GM21381 (cell line): ENCODE data around the gene SLC1A7.

Experiments used
- ATAC-seq: cut with Tn5 transposase; IDR thresholded peaks from one replicate; pipeline ENCODE4 v1.9.1; 2021; ENCODE audit warnings: mild to moderate bottlenecking, moderate library complexity; ENCODE audit not compliant: unreplicated experiment

SLC1A7 gene

DNA sequence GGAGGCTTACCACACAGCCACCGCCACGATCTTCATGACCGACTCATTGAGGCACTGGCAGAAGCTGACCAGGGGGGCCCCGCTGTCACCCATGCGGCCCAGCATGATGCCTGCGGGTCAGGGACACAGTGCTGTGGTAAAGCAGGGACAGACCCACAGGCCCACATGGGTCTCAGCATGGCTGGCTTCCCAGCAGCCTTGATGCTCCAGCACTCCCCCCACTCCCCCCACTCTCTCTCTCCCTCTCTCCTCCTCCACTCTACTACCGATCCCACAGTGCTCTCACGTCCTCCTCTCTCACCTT, 49.0 kb downstream of the SLC1A7 start:
- ATAC-seq = no peak

DNA sequence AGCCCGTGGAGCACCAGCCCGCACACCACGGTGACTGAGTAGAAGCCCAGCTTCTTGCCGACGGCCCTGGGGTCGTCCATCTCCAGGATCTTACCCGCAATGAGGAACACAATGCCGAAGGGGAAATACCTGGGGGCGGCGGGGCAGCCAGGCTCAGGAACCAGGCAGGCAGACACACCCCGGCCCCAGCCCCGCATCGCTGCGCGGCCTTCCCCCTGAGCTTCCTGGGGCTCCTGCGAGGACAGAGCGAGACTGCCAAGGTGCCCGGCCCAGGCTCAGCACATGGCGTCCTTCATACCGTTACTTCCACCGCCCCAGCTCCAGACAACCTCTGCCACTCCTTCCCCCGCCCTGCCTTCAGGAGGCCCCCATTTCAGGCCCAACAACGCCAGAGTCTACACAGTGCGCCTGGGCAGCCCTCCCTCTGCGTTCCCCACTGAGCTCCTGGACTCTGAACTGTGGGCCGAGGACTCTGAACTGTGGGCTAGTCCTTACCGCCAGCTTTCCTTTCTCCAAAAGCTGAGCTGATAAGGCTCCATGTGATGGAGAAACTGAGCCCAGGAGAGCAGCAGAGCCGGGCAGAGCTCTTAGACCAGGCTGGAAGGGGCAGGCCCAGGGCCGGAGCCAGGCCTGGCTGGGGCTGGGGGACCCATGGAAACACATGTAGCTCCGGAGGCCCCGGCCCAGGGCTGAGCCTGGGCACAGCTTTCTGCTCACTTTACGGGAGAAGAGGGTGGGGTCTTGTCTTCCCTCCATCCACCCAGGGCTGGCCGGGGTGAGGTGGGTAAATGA, 49.6 kb downstream of the SLC1A7 start:
- ATAC-seq = no peak

DNA sequence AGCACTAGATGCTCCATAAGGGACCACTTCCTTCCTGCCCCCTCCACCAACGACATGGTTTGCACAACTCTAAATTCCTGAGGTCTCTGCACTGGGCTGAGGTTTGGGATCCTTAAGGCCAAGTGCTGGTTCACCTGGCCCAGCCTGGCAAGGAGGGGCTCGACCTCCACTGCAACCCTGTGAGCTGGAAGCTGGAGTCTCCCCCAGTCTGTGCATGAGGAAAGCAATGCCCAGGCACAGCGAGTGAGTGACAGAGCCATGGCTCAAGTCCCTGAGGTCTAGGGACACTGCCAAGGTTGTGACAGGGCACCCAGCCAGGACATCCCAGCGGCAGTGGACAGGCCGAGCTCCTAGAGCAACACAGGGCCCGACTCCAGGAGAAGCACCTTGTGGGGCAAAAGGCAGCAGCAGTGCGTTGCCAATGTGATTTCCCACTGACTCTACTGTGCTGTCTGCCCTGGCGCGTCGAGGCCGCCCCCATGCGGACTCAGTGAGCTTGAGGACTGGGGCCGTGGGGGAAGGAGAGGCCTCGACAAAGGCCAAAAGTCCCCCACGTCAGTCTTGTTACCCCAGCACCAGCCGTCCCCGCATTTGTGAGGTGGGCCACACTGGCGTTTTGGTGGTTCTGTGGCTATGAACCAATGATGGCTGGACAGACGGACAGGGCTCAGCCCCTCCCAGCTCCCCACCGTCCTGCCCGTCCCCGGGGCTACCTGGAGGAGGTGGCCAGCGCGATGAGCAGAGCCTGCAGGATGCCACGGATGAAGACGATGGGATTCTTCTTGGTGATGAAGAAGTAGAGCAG, 50.4 kb downstream of the SLC1A7 start:
- no peak for ATAC-seq

DNA sequence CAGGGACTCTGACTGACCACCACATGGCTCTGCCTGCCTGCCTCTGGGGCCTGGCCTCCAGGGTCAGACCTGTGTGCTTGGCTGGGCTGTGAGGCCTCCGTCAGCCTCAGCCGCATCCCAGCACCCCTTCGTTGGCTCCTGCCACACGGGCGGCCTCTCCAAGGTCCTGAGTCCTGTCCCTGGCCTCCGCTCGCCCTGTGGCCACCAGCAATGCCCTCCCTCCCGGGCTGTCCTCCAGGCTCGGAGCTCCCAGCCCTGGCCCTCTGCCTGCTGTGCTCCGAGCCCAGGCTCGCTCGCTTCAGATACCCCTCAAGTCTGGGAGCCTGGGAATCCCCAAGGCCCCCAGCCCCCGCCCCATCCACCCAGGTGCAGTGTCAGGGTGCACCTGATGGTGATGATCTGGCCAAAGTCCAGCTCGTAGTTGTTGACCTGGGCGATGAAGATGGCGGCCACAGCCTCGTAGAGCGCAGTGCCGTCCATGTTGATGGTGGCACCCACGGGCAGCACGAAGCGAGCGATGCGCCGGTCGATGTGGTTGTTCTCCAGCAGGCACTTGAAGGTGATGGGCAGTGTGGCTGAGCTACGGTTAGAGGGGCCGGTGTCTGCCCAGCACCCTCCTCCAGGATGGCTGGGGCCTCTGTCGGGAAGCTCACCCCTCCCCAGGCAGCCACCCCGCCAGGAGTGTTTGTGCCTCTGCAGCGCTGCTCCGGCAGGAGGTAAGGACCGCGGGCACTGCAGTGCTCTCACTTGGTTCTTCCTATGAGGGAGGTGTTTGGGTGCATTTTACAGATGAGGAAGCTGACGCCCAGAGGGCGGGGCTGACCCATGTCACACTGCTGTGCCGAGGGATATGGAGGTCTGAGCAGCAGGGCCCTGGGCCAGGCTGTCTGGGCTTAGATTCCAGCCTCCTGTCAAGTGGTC, 52.0 kb downstream of the SLC1A7 start:
- no peak for ATAC-seq

DNA sequence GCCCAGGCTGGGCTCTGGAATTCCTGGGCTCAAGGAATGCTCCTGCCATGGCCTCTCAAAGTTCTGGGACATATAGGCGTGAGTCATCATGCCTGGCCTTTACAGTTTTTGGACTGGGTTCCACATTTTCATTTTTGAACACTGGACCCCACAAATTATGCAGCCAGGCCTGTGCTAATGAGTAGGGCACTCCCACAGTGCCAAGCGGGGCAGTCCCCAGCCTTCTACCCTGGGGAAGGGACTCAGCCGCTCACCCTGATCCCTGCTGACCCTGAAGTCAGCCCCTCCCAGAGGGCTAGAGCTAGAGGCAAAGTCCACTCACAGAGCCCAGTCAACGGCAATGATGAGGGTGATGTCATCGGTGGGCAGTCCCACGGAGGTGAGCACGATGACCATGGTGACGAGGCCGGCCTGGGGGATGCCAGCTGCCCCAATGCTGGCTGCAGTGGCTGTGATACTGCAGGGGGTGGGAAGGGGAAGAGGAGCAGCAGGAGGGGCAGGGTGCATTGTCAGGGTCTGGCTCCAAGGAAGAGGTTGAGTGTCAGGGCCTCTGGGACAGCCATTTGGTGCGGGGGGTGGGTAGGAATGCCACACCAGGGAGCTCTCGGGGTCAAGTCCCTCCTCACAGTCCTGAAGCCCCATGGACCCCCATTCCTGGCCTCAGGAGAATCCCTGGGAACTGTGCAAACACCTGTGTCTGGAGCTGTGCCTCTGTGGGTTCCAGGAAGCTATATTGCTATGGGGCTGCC, 52.8 kb downstream of the SLC1A7 start:
- no peak for ATAC-seq

DNA sequence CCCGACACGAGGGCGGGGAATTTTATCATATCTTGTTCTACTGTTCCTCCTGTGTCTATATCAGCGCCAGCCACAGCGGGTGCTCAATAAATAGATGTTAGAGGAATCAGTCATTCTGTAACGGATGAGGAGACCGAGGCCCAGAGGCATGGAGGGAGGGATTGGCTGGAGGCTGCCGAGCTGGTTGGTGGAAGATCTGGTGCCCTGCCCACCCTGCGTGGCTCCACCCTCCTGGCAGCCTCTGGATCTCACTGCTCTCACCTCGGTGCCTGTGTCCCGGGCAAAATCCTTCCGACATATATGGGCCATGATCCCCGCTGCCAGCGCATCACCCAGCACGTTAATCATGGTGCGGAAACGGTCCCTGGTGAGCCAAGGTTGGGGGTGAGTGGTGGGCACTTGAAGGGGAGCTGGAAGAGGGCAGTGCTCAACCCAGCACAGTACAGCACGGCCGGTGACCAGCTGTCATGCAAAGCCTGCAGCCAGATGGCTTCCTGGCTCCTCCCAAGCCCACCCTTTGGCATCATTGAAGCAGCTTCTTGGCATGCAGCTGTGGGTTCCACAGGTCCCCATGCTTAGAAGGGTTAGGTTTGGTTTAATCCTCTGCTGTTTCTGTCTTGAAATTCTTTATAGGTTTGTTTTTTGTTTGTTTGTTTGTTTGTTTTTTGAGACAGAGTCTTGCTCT, 53.7 kb downstream of the SLC1A7 start:
- ATAC-seq = no peak

DNA sequence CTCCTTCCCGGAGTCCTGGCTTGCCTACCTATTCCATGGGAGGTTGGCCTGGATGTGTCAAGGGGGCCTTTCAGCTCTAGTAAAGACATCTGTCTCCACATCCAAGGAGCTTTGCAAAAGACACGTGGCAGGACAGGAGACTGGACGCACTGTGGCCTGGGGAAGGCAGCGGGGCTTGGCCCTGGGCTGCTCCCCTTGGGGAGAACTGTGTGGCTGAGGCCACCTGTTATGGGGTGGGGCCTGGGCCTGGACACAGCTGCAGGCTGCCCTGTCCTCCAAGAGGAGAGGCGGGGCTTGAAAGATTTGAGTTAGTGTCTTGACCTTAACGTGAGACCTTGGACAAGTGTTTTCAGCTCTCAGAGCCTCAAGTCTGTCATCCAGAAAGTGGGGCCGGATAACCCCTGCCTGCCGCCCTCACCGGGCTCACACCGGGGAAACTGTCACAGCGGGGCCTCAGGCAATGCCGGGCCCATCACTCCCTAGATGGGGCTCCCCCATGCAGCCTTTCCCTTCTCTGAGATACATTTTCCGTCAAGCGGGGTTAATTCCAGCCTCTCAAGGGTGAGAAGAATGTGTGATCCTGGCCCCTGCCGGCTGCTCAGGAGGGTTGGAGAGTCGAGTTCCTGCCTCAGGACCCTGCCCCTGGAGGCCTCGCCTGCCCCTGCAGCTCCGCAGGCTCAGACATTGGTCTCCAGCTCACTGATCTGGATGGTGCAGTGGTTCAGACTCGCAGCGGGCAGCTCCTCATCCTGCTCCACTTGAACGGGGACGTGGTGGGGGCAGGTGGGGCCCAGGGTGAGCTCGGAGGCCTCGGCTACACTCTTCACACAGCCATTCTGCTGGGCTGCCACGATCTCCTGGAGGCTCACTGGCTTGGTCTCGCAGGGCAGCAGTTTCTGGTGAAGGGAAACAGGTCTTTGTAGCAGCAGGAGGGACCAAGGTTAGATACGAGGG, 54.8 kb downstream of the SLC1A7 start:
- no peak for ATAC-seq

DNA sequence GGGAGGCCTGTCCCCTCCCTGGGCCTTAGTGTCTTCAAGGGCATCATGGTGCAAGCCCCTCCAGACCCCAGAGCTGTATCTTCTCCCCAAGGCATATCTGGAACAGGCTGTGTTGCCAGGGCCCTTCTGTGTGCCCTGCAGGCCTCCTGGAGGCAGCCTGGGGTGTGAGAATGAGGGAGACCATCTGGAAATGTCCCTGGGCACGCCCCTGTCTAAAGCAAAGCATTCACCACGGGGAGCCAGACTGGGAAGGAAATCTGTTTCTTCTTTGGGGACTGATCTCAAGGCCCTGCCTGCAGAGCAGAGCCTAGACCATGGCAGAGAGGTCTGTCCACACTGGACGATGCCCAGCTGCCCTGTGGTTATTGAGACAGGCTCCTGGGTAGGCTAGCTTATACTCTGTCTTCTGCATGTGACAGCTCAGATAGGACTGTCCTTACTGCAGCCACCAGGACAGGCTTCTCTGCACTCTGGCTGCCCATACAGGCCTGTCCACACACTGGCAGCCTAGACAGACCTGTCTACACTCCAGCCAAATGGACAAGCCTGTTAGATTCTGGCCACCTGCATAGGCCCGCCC, 55.9 kb downstream of the SLC1A7 start:
- no peak for ATAC-seq

DNA sequence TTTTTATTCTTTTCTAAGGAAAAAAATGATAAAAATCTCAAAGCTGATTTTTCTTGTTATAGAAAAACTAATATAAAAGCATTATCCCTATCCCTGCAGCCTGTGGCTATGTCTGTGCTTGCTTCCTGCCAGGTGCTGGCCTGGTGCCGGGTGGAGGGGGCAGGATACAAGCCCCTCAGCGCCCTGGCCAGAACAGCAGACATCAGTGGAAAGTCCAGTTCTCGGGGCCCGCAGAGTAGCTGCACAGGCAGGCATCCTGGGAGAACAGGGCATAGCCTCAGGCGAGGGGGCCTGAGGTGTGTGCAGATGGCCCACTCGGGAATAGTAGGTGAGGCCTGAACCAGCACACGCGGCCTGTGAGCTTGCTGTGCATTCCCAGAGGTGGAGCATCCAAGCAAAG, 57.0 kb downstream of the SLC1A7 start:
- no peak for ATAC-seq

DNA sequence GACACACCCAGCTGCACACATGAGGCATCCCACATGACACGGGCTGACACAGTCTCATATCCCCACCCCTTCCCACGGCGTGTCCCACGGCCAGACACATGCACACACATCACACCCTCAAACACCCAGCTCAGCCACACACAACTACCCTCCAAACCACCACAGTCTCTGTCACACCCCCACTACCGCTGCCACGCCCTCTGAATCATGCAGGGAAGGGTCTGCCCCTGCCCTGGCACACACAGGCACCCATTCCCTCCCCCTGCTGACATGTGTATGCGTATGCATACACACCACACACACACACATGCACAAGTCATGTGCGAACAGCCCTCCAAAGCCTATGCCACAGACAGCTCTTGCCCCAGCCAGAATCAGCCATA, 57.9 kb downstream of the SLC1A7 start:
- no peak for ATAC-seq

DNA sequence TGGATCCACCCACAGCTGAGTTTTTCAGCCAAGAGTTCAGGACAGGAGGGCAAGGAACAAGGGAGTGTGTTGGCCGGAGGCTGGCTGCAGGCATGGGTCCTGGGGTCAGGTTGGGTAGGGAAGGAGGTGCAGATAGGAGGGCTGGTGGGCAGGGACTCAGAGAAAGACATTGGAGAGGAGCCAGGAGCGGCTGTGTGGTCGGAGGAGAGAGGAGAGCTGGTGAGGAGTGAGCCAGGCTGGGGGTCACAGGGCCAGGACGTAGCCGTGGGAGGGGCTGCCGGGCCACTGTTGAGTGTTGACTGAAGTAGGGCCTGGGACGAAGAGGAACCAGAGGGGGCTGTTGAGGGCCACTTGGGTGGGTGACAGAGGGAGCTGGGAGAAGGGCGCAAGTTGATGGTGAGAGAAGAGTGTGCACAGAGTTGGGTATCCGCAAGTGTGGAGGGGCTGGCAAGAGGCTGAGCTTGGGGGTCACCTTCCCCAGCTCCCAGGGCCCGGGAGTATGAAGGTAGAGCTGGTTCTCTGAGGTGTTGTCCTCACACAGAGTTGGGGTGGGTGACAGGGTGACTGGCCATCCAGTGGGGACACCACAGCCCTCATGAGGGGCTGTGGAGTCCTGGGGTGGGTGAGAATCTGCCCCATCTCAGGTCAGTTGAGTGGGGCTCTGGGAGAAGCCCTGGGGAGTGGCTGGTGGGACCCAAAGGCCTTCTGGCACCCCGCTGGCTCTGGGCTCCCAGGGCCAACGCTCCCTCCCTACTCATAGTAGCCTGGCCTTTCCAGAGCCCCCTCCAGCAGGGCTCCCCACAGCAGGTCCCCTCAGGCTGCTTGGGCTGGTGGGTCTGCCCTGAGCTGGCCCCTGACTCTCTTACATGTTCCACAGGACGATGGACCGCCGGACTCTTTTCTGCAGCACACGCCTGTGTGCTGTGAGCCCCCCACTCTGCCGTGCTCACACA, 58.5 kb downstream of the SLC1A7 start:
- ATAC-seq = no peak

DNA sequence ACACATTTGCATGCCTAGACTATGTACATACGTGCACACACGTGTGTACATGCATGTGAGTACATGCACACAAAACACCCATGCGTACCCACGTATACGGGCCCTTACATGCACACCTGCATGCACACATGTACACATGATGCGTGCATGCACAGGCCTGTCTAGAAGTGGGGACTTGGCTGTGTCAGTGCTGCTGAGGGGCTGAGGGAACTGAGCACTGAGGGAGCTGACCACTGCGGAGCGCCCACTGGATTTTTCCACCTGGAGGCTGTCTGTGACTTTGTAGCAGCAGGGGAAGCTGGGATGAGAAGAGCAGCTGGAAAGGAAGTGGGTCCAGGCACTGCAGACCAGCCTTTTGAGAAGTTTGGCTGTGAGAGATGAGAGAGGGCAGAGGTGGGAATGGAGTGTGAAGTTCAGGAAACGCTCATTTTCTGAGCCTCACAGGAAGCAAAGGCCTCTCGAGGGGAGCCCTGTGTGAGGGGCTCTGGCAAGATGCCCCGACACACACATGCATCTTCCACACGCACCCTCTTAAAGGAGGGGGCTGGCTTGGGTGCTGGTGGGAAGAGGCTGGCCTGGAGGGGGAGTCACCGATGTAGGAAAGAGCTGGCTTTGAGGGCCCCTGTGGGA, 59.5 kb downstream of the SLC1A7 start:
- ATAC-seq = no peak

DNA sequence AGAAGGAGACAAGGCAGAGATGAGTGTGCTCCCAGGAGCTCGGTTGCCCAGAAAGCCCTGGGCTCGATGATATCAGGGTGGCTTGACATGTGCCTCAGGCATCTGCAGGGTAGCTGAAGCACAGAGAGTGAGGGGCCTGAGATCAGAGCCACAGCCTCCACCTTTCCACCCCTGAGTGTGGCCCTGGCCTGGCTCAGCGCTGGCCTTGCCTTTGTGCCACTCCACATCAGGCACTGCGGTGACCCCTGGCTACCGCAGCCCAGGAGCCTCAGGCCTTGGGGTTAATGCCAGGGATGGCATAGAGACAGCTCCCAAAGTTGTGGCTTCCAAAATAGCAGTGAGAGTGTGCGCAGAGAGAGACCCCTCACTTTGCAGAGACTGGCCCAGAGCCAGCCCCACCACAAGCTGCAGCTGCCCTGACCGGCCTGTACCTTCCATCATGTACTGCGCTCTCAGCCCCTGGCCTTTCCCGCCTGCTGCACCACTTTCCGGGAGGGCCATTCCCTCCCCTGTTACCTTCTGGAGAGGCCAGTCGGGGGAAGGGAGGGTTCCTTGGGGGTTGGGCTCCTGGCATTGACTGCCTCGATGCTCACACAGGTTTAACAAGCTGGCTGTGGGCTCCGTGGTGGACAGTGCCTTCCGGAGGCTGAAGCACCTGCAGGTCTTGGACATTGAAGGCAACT, 60.9 kb downstream of the SLC1A7 start:
- no peak for ATAC-seq

DNA sequence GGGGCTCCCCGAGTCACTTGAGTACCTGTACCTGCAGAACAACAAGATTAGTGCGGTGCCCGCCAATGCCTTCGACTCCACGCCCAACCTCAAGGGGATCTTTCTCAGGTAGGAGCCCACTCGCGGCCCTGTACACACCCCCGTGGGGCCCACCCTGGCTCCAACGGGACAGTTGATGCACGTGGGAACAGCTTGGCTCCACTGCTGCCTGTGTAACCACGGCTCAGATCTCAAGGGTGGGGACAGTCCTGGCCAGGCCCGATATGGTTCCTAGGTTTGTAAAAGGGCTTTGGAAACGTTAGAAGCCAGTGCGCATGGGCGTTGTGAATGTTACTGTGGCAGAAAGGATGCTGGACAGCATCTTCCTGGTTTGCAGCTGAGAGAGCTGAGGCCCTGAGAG, 61.7 kb downstream of the SLC1A7 start:
- no peak for ATAC-seq

DNA sequence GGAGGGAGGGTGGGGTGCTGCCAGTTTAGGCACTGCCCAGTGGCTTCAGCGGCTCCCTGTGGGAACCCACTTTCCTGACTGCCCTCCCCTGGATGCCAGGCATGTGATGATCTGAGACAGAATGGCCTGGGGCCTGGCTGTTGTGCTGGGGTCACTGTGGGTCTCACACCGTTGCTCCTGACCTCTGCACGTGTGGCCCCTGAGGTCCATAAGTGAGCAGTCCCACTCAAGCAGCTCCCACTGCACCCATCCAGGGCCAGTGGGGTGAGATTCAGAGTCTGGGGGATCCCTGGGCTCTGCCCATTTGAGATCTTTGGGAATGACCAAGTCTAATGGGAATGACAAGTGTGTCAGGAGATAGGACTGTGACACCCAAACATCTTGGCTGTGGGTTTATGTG, 62.4 kb downstream of the SLC1A7 start:
- no peak for ATAC-seq

DNA sequence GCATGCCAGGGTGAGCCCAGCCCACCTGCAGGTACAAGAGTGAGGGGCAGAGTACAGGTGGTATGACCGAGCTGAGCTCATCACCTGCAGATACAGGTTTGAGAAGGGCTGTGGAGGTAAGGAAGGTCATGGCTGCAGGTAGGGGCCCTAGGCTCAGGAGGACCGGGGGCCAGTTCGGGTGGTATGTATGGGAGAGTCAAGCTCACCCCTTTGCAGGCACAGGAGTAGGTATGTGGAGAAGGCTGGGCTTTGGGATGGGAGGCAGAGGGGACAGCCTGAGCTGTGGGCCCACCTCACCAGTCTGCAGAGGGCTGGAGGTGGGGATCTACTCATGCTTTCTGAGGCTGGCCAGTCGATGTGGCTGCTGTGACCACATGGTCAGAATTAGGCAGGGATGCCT, 63.2 kb downstream of the SLC1A7 start:
- no peak for ATAC-seq
